8988T (cell line): Measurements from ENCODE around the gene UTP25.
"Not testable (repeated sequence)": the region's sequence is repeated elsewhere in the genome, so short reads cannot be mapped to it uniquely, and the experiment has no call there.

Source experiments
- DNase-seq: peaks from one replicate; pipeline ENCODE4 v3.0.0; 2011

The UTP25 gene

DNA sequence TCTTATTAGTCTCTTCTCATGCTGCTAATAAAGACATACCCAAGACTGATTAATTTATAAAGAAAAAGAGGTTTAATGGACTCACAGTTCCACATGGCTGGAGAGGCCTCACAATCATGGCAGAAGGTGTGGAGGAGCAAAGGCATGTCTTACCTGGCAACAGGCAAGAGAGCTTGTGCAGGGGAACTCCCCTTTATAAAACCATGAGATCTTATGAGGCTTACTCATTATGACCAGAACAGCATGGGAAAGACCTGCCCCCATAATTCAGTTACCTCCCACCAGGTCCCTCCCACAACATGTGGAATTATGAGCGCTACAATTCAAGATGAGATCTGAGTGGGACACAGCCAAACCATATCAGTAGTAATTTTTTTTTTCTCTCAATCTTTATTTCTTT, 77.0 kb downstream of the UTP25 start:
- DNase-seq, result not testable (repeated sequence)
